DOHH2 (cell line): Measurements from ENCODE around the gene GABRG3.

ENCODE experiments used
- CTCF ChIP-seq: fragments of 200-600 bp; sonication (generic); IDR thresholded peaks from one replicate; pipeline ENCODE4 v1.5.1; 2014; ENCODE audit warnings: antibody characterized with exemption, mild to moderate bottlenecking, low read depth, low read length; ENCODE audit not compliant: poor library complexity, severe bottlenecking
- EZH2phosphoT487 ChIP-seq: fragments of 200-600 bp; sonication (generic); IDR thresholded peaks from 2 replicates; pipeline ENCODE4 v1.6.1; 2017; ENCODE audit warnings: borderline replicate concordance, mild to moderate bottlenecking, antibody characterized with exemption, low read length, moderate library complexity, mixed read lengths

GRCh38 chr15:27028858-27029477, 58.0 kb downstream of the GABRG3 start:
- no peak for TF ChIP-seq CTCF
- no peak for TF ChIP-seq EZH2phosphoT487
